Esophagus squamous epithelium (tissue), 4 donors: ENCODE measurements around the gene RCOR1.

ENCODE experiments used
- CTCF ChIP-seq, 6 experiments: fragments of 450-650 bp in 4 of 6; fragments of 200-600 bp in 2 of 6; sonication (generic) in 2 of 6; IDR thresholded peaks; one replicate each; pipeline ENCODE4 v1.5.1; 2016 to 2019; ENCODE audit warnings: antibody characterized with exemption in 6 of 6, mild to moderate bottlenecking in 4 of 6, moderate library complexity in 4 of 6
- POLR2A ChIP-seq, 4 donors: fragments of 450-650 bp; IDR thresholded peaks; one replicate each; pipeline ENCODE4 v1.6.1; 2017; ENCODE audit warnings: antibody characterized with exemption in 4 of 4, mild to moderate bottlenecking in 4 of 4, moderate library complexity in 3 of 4

GRCh38 chr14:102768223-102769048, 176.0 kb downstream of the RCOR1 start:
- TF ChIP-seq CTCF (IDR thresholded peaks at IDR 0.05) = no peak
- TF ChIP-seq POLR2A (IDR thresholded peaks at IDR 0.05) = no peak
